CD14-positive monocyte (primary cell): Measurements from ENCODE around the gene RBM25. TPM values are rescaled to one million over a fixed set of nuclear protein-coding genes. Genes with fewer than 3 reads are reported as not detected.
A peak's percentile ranks its signal among the peaks of the same experiment; 100 is the strongest.

Experiments used
- DNase-seq, 3 donors: peaks; one replicate each; pipeline ENCODE4 v3.0.0-alpha.2; 2011 to 2022
- H2AFZ ChIP-seq: 2 replicates; pipeline ENCODE4 v1.6.0; 2012; ENCODE audit warnings: mild to moderate bottlenecking, low read depth, low read length, inconsistent platforms; ENCODE audit not compliant: insufficient read depth, poor library complexity, severe bottlenecking
- H3K27ac ChIP-seq, 2 donors: 1 replicate in 1 of 2; 2 replicates in 1 of 2; pipeline ENCODE4 v1.5.1; 2012 to 2013; ENCODE audit warnings: low read length in 2 of 2, control low read depth in 1 of 2, inconsistent platforms in 1 of 2, low read depth in 1 of 2, mild to moderate bottlenecking in 1 of 2
- H3K27me3 ChIP-seq, 2 donors: one replicate each; pipeline versions ENCODE4 v1.6.0 to v1.6.1; 2011 to 2013; ENCODE audit warnings: low read length in 2 of 2; ENCODE audit not compliant: control insufficient read depth in 2 of 2, insufficient read depth in 2 of 2
- H3K36me3 ChIP-seq, 2 donors: replicated peaks in 1 of 2; 1 replicate in 1 of 2; 2 replicates in 1 of 2; pipeline versions ENCODE4 v1.5.1 to v1.6.1; 2012 to 2013; ENCODE audit warnings: low read length in 2 of 2, control low read depth in 1 of 2, inconsistent platforms in 1 of 2, mild to moderate bottlenecking in 1 of 2; ENCODE audit not compliant: insufficient read depth in 2 of 2, control insufficient read depth in 1 of 2
- H3K4me1 ChIP-seq, 2 donors: 1 replicate in 1 of 2; 2 replicates in 1 of 2; pipeline versions ENCODE4 v1.5.1 to v1.6.1; 2012 to 2013; ENCODE audit warnings: low read length in 2 of 2, control low read depth in 1 of 2, inconsistent platforms in 1 of 2, mild to moderate bottlenecking in 1 of 2, moderate library complexity in 1 of 2; ENCODE audit not compliant: insufficient read depth in 2 of 2, control insufficient read depth in 1 of 2
- H3K4me2 ChIP-seq: replicated peaks from 2 replicates; pipeline ENCODE3; 2012; ENCODE audit warnings: low read length, moderate library complexity, mild to moderate bottlenecking; ENCODE audit not compliant: poor library complexity, severe bottlenecking; ENCODE audit errors: extremely low read depth
- H3K4me3 ChIP-seq, 3 experiments: fragments of 200-600 bp in 1 of 3; sonication (generic) in 1 of 3; replicated peaks in 1 of 3; 1 replicate in 2 of 3; 2 replicates in 1 of 3; pipeline ENCODE4 v1.5.1; 2011 to 2013; ENCODE audit warnings: low read length in 3 of 3, mild to moderate bottlenecking in 3 of 3, control low read depth in 2 of 3, low read depth in 2 of 3, inconsistent platforms in 1 of 3, moderate library complexity in 1 of 3
- H3K79me2 ChIP-seq: 2 replicates; pipeline ENCODE4 v1.6.0; 2012; ENCODE audit warnings: mild to moderate bottlenecking, control low read depth, inconsistent platforms, low read length, moderate library complexity; ENCODE audit not compliant: insufficient read depth
- H3K9ac ChIP-seq: 2 replicates; pipeline ENCODE4 v1.6.0; 2017; ENCODE audit warnings: low read length, mild to moderate bottlenecking; ENCODE audit not compliant: insufficient read depth, poor library complexity, severe bottlenecking
- H3K9me3 ChIP-seq, 2 donors: replicated peaks in 1 of 2; 1 replicate in 1 of 2; 2 replicates in 1 of 2; pipeline versions ENCODE4 v1.5.1 to v1.6.1; 2012 to 2013; ENCODE audit warnings: low read length in 2 of 2, control low read depth in 1 of 2; ENCODE audit not compliant: control insufficient read depth in 1 of 2, insufficient read depth in 1 of 2
- H4K20me1 ChIP-seq: 2 replicates; pipeline ENCODE4 v1.6.0; 2012; ENCODE audit warnings: mild to moderate bottlenecking, low read length, control low read depth, moderate library complexity; ENCODE audit not compliant: insufficient read depth
- H3K27ac Mint-ChIP-seq, 7 donors: one replicate each; pipeline ENCODE4 v1.8.0; 2020; ENCODE audit warnings: mild to moderate bottlenecking in 7 of 7, mixed read lengths in 7 of 7, moderate library complexity in 6 of 7, inconsistent platforms in 2 of 7
- H3K27me3 Mint-ChIP-seq, 3 donors: one replicate each; pipeline ENCODE4 v1.8.0; 2021 to 2022; ENCODE audit warnings: low read depth in 3 of 3, mild to moderate bottlenecking in 3 of 3, mixed read lengths in 3 of 3, moderate library complexity in 3 of 3, inconsistent platforms in 1 of 3
- H3K36me3 Mint-ChIP-seq, 2 donors: one replicate each; pipeline ENCODE4 v1.8.0; 2020; ENCODE audit warnings: mixed read lengths in 2 of 2, inconsistent platforms in 1 of 2, mild to moderate bottlenecking in 1 of 2
- H3K4me1 Mint-ChIP-seq: one replicate; pipeline ENCODE4 v1.8.0; 2020; ENCODE audit warnings: mild to moderate bottlenecking, mixed read lengths
- H3K4me3 Mint-ChIP-seq, 2 donors: one replicate each; pipeline ENCODE4 v1.8.0; 2020; ENCODE audit warnings: mild to moderate bottlenecking in 2 of 2, mixed read lengths in 2 of 2, moderate library complexity in 1 of 2
- H3K9me3 Mint-ChIP-seq, 7 donors: one replicate each; pipeline ENCODE4 v1.8.0; 2020 to 2022; ENCODE audit warnings: mixed read lengths in 7 of 7, mild to moderate bottlenecking in 6 of 7, moderate library complexity in 6 of 7, inconsistent platforms in 2 of 7
- WGBS: methylation state at CpG from one replicate; pipeline ENCODE4 v1.1.5; 2013; ENCODE audit warnings: missing lambda C conversion rate; ENCODE audit not compliant: insufficient coverage; 5-methylcytosine and 5-hydroxymethylcytosine counted together
- intact Hi-C, 2 donors: fragments of 100-400 bp; cut with micrococcal nuclease; formaldehyde crosslinking; loops; one replicate each; pipeline versions ENCODE4 v1.15.0 to v1.15.1; 2023
- polyA plus RNA-seq, 3 donors: library from polyadenylated mRNA; depleted of rRNA in 1 of 3; unstranded in 2 of 3; stranded (reverse) in 1 of 3; fragments of 300-500 nt in 2 of 3; fragments of >200 nt in 1 of 3; fragmentation: Illumina TruSeq in 2 of 3; gene quantifications; 1 replicate in 2 of 3; 2 replicates in 1 of 3; pipeline ENCODE4 v1.2.3, GENCODE V29; 2012 to 2021
- TF ChIP-seq, protein P1 (sequence below): fragments of 200-600 bp; IDR thresholded peaks from one replicate; pipeline ENCODE4 v1.8.0; 2022; ENCODE audit warnings: antibody characterized with exemption, mild to moderate bottlenecking

Gene RBM25
- polyA plus RNA-seq, 3 donors = 15.6 to 46.5 (median 25.2) TPM

DNA sequence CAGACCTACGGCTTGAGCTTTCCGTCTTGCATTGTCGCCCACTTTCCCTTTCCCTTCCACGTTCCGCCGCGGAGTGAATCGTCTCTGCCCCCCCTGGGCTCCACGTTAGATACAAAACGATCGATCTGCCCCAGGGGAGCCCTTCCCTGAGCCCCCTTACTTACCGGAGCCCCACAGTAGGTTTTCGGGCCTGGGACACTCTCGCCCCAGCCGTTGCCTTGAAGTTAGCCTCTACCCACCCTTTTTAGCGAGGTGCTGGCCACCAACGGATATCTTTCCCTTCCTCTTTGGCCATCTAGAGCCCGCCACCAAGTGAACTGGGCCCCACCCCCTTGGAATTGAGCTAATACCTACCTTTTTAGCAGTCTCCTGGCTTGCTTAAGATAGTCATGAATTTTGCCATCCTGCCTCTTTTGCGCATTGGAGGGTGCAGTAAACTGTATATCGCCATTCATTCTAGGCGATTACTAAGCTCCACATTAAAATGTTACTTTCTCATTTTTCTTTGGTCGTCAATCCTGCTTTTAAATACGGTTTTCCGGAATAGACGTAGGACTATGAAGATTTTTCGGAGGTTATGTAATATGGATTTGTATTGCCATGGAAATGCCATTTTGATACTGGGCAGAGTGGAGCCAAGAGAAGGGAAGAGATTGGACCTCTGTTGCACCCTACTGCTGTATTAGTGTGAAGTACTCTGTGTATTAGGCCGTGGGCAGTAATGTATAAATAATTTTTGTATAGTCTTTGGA, 764 bp downstream of the RBM25 start:
- peak overlapping the region; percentile 67 to 93 (median 92) for H3K4me3 ChIP-seq
- H2AFZ ChIP-seq = peak overlapping the region; percentile 94
- DNase-seq = peak; percentile 28 to 45 (median 42)
- peaks cover 51% of the 10 kb centered on the region for H4K20me1 ChIP-seq
- peaks cover 0 to 2% (median 0%) of the 10 kb centered on the region in 7 donors for H3K9me3 Mint-ChIP-seq
- H3K36me3 ChIP-seq = peaks cover under 1 to 28% of the 10 kb centered on the region in 2 donors
- peaks cover 0 to 3% of the 10 kb centered on the region in 2 donors for H3K9me3 ChIP-seq
- peak overlapping the region; percentile 76 for H3K4me2 ChIP-seq
- intact Hi-C loops = loop anchor here (2.0 to 5.0 kb wide), 2 partner anchors 32 to 78 kb away; partner anchors contain the start of genes PSEN1 (in 1 of the 2) and ZFYVE1 (in 1 of the 2)
- H3K27me3 Mint-ChIP-seq = peaks cover 0 to 6% (median 2%) of the 10 kb centered on the region in 3 donors
- no peaks in the 10 kb centered on the region for H3K27me3 ChIP-seq
- TF ChIP-seq, protein P1, sequence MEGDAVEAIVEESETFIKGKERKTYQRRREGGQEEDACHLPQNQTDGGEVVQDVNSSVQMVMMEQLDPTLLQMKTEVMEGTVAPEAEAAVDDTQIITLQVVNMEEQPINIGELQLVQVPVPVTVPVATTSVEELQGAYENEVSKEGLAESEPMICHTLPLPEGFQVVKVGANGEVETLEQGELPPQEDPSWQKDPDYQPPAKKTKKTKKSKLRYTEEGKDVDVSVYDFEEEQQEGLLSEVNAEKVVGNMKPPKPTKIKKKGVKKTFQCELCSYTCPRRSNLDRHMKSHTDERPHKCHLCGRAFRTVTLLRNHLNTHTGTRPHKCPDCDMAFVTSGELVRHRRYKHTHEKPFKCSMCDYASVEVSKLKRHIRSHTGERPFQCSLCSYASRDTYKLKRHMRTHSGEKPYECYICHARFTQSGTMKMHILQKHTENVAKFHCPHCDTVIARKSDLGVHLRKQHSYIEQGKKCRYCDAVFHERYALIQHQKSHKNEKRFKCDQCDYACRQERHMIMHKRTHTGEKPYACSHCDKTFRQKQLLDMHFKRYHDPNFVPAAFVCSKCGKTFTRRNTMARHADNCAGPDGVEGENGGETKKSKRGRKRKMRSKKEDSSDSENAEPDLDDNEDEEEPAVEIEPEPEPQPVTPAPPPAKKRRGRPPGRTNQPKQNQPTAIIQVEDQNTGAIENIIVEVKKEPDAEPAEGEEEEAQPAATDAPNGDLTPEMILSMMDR = no peak
- H3K4me3 Mint-ChIP-seq = no peak overlapping the region
- H3K36me3 Mint-ChIP-seq = peaks cover 15 to 29% of the 10 kb centered on the region in 2 donors
- H3K27ac Mint-ChIP-seq = no peak overlapping the region
- 0% methylated on average over 22 of the region's 27 CpGs for WGBS
- peak overlapping the region; percentile 90 for H3K9ac ChIP-seq
- peak overlapping the region; percentile 88 to 99 for H3K27ac ChIP-seq
- peaks cover 15 to 23% of the 10 kb centered on the region in 2 donors for H3K4me1 ChIP-seq
- peaks cover 57% of the 10 kb centered on the region for H3K79me2 ChIP-seq
- H3K4me1 Mint-ChIP-seq = peaks cover 24% of the 10 kb centered on the region

GRCh38 chr14:73069585-73069984, 11.3 kb downstream of the RBM25 start:
- Mint-ChIP-seq H3K27ac (no peak overlapping the region), H3K9me3 (no peaks in the 10 kb centered on the region), H3K4me3 (no peak overlapping the region), H3K27me3 (peaks cover 0 to 2% (median 0%) of the 10 kb centered on the region in 3 donors), H3K4me1 (no peaks in the 10 kb centered on the region), H3K36me3 (peaks cover 25 to 81% of the 10 kb centered on the region in 2 donors)
- Histone ChIP-seq H3K4me1 (no peaks in the 10 kb centered on the region), H3K36me3 (peaks cover 47 to 85% of the 10 kb centered on the region in 2 donors), H3K9ac (no peak overlapping the region), H3K79me2 (peaks cover 100% of the 10 kb centered on the region), H2AFZ (no peak overlapping the region), H3K4me2 (no peak overlapping the region), H3K9me3 (no peaks in the 10 kb centered on the region), H3K27me3 (no peaks in the 10 kb centered on the region), H3K27ac (no peak overlapping the region), H3K4me3 (no peak overlapping the region), H4K20me1 (peaks cover 100% of the 10 kb centered on the region)
- no CpG with 5 or more reads among the region's 4 CpGs for WGBS
- DNase-seq = no peak
- intact Hi-C loops = no loop called here
- TF ChIP-seq, protein P1 = no peak
